HG02884 (cell line): Measurements from ENCODE around the gene TFAP2A.
A peak's percentile ranks its signal among the peaks of the same experiment; 100 is the strongest.

ENCODE experiments used
- ATAC-seq: cut with Tn5 transposase; IDR thresholded peaks from one replicate; pipeline ENCODE4 v1.9.1; 2021; ENCODE audit warnings: mild to moderate bottlenecking, moderate library complexity; ENCODE audit not compliant: unreplicated experiment

Gene TFAP2A

GRCh38 chr6:10384091-10384609 is 30.7 kb downstream of the TFAP2A start:
- no peak for ATAC-seq

- no peak for ATAC-seq
Measured at GRCh38 chr6:10383331-10384090, 31.4 kb downstream of the TFAP2A start.

- no peak for ATAC-seq
Measured at GRCh38 chr6:10382728-10383330, 32.0 kb downstream of the TFAP2A start.

GRCh38 chr6:10382322-10382721 is 32.6 kb downstream of the TFAP2A start:
- ATAC-seq, result no peak

- ATAC-seq, result no peak
Measured at GRCh38 chr6:10381830-10382208, 33.1 kb downstream of the TFAP2A start.

- no peak for ATAC-seq
Measured at GRCh38 chr6:10381133-10381829, 33.6 kb downstream of the TFAP2A start.

- ATAC-seq, result no peak
Measured at GRCh38 chr6:10375391-10375969, 39.4 kb downstream of the TFAP2A start.

GRCh38 chr6:10373642-10374359 is 41.1 kb downstream of the TFAP2A start:
- no peak for ATAC-seq

GRCh38 chr6:10369896-10370295 is 45.0 kb downstream of the TFAP2A start:
- ATAC-seq, result no peak

GRCh38 chr6:10368861-10369260 is 46.0 kb downstream of the TFAP2A start:
- no peak for ATAC-seq

GRCh38 chr6:10363911-10364310 is 51.0 kb downstream of the TFAP2A start:
- ATAC-seq, result no peak

- no peak for ATAC-seq
Measured at GRCh38 chr6:10362300-10362699, 52.6 kb downstream of the TFAP2A start.

- no peak for ATAC-seq
Measured at GRCh38 chr6:10361428-10361827, 53.4 kb downstream of the TFAP2A start.

- ATAC-seq, result no peak
Measured at GRCh38 chr6:10359581-10359980, 55.3 kb downstream of the TFAP2A start.

GRCh38 chr6:10355115-10355702 is 59.7 kb downstream of the TFAP2A start:
- ATAC-seq, result peak; percentile 74

GRCh38 chr6:10351791-10352190 is 63.1 kb downstream of the TFAP2A start:
- no peak for ATAC-seq

- no peak for ATAC-seq
Measured at GRCh38 chr6:10350720-10351119, 64.2 kb downstream of the TFAP2A start.

- no peak for ATAC-seq
Measured at GRCh38 chr6:10347561-10348327, 67.1 kb downstream of the TFAP2A start.
